ENCODE results near the gene PARS2.

DNA sequence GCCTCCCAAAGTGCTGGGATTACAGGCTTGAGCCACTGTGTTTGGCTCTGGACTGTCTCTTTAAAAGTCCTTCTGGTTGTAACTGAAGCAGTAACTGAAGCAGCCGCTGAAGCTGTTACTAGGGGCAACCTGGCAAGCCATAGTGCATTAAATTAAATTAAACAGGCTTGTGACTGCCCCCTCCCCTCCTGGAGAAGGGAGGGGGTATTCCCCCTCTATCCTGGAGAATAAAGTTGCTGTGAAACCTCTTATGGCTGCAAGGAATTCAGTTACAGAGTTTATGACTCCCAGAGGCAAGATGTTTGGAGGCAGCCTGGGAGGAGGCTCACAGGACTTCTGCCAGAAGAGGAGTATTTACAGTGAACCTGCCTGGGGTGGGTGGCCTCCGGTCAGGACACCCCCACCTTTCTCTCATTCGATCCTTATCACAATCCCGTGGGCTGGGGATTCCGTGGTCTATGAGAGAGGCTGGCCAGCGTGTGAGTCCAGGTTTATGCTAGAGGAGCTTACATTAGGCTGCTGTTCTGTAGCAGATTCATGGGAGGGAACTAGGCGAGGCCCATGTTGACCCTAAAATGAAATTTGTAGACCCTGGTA, 28.5 kb upstream of the PARS2 start:
- no peak for TF ChIP-seq POLR2A (IDR thresholded peaks at IDR 0.05)
- TF ChIP-seq, protein P1, sequence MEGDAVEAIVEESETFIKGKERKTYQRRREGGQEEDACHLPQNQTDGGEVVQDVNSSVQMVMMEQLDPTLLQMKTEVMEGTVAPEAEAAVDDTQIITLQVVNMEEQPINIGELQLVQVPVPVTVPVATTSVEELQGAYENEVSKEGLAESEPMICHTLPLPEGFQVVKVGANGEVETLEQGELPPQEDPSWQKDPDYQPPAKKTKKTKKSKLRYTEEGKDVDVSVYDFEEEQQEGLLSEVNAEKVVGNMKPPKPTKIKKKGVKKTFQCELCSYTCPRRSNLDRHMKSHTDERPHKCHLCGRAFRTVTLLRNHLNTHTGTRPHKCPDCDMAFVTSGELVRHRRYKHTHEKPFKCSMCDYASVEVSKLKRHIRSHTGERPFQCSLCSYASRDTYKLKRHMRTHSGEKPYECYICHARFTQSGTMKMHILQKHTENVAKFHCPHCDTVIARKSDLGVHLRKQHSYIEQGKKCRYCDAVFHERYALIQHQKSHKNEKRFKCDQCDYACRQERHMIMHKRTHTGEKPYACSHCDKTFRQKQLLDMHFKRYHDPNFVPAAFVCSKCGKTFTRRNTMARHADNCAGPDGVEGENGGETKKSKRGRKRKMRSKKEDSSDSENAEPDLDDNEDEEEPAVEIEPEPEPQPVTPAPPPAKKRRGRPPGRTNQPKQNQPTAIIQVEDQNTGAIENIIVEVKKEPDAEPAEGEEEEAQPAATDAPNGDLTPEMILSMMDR (IDR thresholded peaks at IDR 0.05): no peak
